ENCODE data around the gene NR3C2. TPM values are rescaled to one million over a fixed set of nuclear protein-coding genes. Genes with fewer than 3 reads are reported as not detected.

Gene NR3C2
- total and polyA plus RNA-seq, 2 experiments from 2014 or later, result 1.2 to 3.0 TPM

DNA sequence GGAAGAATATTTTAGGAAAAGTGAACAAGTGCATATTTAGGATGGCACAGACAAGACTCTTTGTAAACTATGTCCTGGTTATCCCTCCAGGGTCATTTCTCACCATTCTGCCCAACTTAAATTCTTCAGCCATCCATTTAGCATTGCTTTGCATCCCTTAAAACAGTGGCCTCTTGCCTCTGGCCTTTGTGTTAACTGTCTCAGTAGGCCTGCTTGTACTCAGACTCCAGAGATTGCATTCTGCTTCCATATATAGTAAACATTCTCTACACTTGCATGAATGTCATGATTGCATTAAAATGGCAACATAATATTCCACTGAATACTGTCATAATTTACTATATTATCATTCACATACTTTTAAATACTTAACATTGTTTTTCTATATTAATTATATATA is 43.2 kb downstream of the NR3C2 start (continued):
- TF ChIP-seq, protein P1, sequence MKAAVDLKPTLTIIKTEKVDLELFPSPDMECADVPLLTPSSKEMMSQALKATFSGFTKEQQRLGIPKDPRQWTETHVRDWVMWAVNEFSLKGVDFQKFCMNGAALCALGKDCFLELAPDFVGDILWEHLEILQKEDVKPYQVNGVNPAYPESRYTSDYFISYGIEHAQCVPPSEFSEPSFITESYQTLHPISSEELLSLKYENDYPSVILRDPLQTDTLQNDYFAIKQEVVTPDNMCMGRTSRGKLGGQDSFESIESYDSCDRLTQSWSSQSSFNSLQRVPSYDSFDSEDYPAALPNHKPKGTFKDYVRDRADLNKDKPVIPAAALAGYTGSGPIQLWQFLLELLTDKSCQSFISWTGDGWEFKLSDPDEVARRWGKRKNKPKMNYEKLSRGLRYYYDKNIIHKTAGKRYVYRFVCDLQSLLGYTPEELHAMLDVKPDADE (IDR thresholded peaks at IDR 0.05), result no peak

- no peak for TF ChIP-seq EZH2 (IDR thresholded peaks at IDR 0.05; ENCODE audit: low read depth, unreplicated experiment)
- H3K27ac Mint-ChIP-seq, result no peak overlapping the region
- no peak for ATAC-seq
These were observed 44.4 kb downstream of the NR3C2 start for GRCh38 chr4:148397771-148398170.

DNA sequence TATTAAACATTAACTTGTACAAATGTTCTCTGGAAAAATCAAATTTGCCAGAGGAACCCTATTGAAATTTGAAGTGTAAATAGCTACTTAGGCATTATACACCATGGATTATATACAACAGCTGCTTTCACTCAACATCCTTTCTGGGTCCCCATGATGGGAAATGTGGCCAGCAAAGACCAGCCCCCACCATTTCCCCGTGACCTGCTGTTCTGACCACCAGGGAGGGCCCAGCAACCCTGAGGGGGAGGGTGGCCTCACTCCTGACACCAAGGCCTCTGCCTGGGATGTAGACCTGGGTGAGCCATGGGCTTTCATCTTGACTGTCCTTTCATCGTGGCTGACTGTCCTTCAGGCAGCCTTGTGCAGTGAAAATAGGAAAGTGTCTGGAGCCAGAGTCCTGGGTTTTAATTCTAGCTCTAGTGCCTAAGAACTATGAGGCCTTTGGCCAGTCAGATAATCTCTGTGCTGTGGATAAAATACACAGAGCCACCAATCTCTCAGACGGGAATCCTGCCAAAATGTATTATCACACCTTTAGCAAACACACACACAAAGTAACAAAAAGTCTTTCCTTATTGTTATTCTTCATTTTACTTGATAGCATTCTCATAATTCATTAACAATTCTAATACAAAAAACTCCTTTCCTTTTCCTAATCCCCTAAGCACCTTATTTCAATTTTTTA is 45.1 kb downstream of the NR3C2 start:
- no peak overlapping the region for H3K4me2 ChIP-seq
- no peak overlapping the region for H3K4me3 ChIP-seq
- no peaks in the 10 kb centered on the region for H3F3A ChIP-seq (replicated peaks; ENCODE audit: low read depth)
- H3K36me3 ChIP-seq (ENCODE audit: insufficient read depth), result no peaks in the 10 kb centered on the region
- DNase-seq (ENCODE audit: low spot score), result no peak
- no peak overlapping the region for H3K27ac ChIP-seq (ENCODE audit: low read depth)
- H3K36me3 Mint-ChIP-seq (ENCODE audit: low read depth), result no peaks in the 10 kb centered on the region
- peaks cover 3% of the 10 kb centered on the region; the same call in 2 of the 3 replicates for H3K4me1 Mint-ChIP-seq
- no peaks in the 10 kb centered on the region for H3K27me3 Mint-ChIP-seq (ENCODE audit: insufficient read depth, low read depth, poor library complexity)
- H3K9me2 ChIP-seq (ENCODE audit: insufficient read depth), result no peaks in the 10 kb centered on the region
- H4K20me1 ChIP-seq (replicated peaks; ENCODE audit: insufficient read depth), result no peaks in the 10 kb centered on the region
- ATAC-seq, result no peak
- no peaks in the 10 kb centered on the region for H3K27me3 ChIP-seq (ENCODE audit: insufficient read depth)
- no peaks in the 10 kb centered on the region for H3K79me2 ChIP-seq (replicated peaks; ENCODE audit: insufficient read depth)
- H3K4me1 ChIP-seq (ENCODE audit: insufficient read depth), result no peaks in the 10 kb centered on the region
- no peak overlapping the region for H3K4me3 Mint-ChIP-seq
- no peaks in the 10 kb centered on the region for H3K9me3 Mint-ChIP-seq
- H3K27ac Mint-ChIP-seq, result no peak overlapping the region
- TF ChIP-seq CREB1 (CRISPR knock-in tag; IDR thresholded peaks at IDR 0.05; ENCODE audit: low read depth) (no peak), ZNF114 (CRISPR knock-in tag; IDR thresholded peaks at IDR 0.05) (no peak), STAT1 (IDR thresholded peaks at IDR 0.05; ENCODE audit: unreplicated experiment) (no peak)
- TF ChIP-seq, protein P1 (IDR thresholded peaks at IDR 0.05), result no peak
- H2AFZ ChIP-seq, result no peak overlapping the region

More at GRCh38 chr4:148397771-148398170, 44.4 kb downstream of the NR3C2 start:
- H4K20me1 ChIP-seq (replicated peaks; ENCODE audit: insufficient read depth), result no peaks in the 10 kb centered on the region
- DNase-seq (ENCODE audit: low spot score), result no peak
- H3K27ac ChIP-seq (ENCODE audit: low read depth), result no peak overlapping the region
- no peaks in the 10 kb centered on the region for H3K9me2 ChIP-seq (ENCODE audit: insufficient read depth)
- peaks cover 3% of the 10 kb centered on the region; the same call in 2 of the 3 replicates for H3K4me1 Mint-ChIP-seq
- no peak overlapping the region for H3K4me2 ChIP-seq
- H3K4me3 ChIP-seq, result no peak overlapping the region
- H2AFZ ChIP-seq, result no peak overlapping the region
- H3K79me2 ChIP-seq (replicated peaks; ENCODE audit: insufficient read depth), result no peaks in the 10 kb centered on the region
- no peak overlapping the region for H3K4me3 Mint-ChIP-seq
- H3K9me3 Mint-ChIP-seq, result no peaks in the 10 kb centered on the region
- H3F3A ChIP-seq (replicated peaks; ENCODE audit: low read depth), result no peaks in the 10 kb centered on the region
- H3K36me3 ChIP-seq (ENCODE audit: insufficient read depth), result no peaks in the 10 kb centered on the region
- no peaks in the 10 kb centered on the region for H3K4me1 ChIP-seq (ENCODE audit: insufficient read depth)
- no peaks in the 10 kb centered on the region for H3K27me3 ChIP-seq (ENCODE audit: insufficient read depth)
- H3K27me3 Mint-ChIP-seq (ENCODE audit: insufficient read depth, low read depth, poor library complexity), result no peaks in the 10 kb centered on the region
- H3K36me3 Mint-ChIP-seq (ENCODE audit: low read depth), result no peaks in the 10 kb centered on the region

DNA sequence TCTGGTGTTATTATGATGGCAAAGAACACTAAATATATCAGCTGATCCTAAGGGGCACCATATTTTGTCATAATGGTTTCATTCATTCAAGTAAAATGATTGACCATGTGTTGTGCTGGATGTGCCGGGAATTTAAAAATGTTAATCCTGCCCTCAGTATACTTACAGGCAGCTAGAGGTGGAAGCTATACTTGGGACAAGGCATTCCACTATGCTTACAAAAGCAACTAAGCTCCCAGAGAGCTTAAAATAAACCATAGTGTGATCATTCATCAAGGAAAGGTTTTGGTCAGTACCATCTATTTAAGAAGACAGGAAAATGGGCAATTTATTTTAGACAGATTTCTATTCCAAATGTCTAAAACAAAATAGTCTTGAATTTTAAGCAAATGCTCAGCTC is 46.4 kb downstream of the NR3C2 start:
- no peaks in the 10 kb centered on the region for H3K9me3 Mint-ChIP-seq
- no peak overlapping the region for H3K4me3 Mint-ChIP-seq
- Histone ChIP-seq H3K4me1 (ENCODE audit: insufficient read depth) (no peaks in the 10 kb centered on the region), H3K9me2 (ENCODE audit: insufficient read depth) (no peaks in the 10 kb centered on the region), H3K79me2 (replicated peaks; ENCODE audit: insufficient read depth) (no peaks in the 10 kb centered on the region), H3K4me3 (no peak overlapping the region), H3K27me3 (ENCODE audit: insufficient read depth) (no peaks in the 10 kb centered on the region), H3K36me3 (ENCODE audit: insufficient read depth) (no peaks in the 10 kb centered on the region), H3F3A (replicated peaks; ENCODE audit: low read depth) (no peaks in the 10 kb centered on the region), H2AFZ (no peak overlapping the region), H3K4me2 (no peak overlapping the region), H3K27ac (ENCODE audit: low read depth) (no peak overlapping the region), H4K20me1 (replicated peaks; ENCODE audit: insufficient read depth) (no peaks in the 10 kb centered on the region)
- DNase-seq (ENCODE audit: low spot score), result no peak
- no peaks in the 10 kb centered on the region for H3K36me3 Mint-ChIP-seq (ENCODE audit: low read depth)
- no peak overlapping the region for H3K27ac Mint-ChIP-seq
- peaks cover 3% of the 10 kb centered on the region; the same call in 2 of the 3 replicates for H3K4me1 Mint-ChIP-seq
- no peaks in the 10 kb centered on the region for H3K27me3 Mint-ChIP-seq (ENCODE audit: insufficient read depth, low read depth, poor library complexity)
- no peak for ATAC-seq
- TF ChIP-seq REST (IDR thresholded peaks at IDR 0.05; ENCODE audit: unreplicated experiment) (no peak), ZNF331 (CRISPR knock-in tag; IDR thresholded peaks at IDR 0.05; ENCODE audit: low read depth) (no peak), NANOG (IDR thresholded peaks at IDR 0.05; ENCODE audit: borderline replicate concordance) (no peak)
